PC-9 (cell line): ENCODE measurements around the gene SEL1L2. TPM values are rescaled to one million over a fixed set of nuclear protein-coding genes. Genes with fewer than 3 reads are reported as not detected.

ENCODE experiments used
- BruUV-seq: library from RNA; stranded (reverse); fragments of 400-500 nt; replicated peaks from 2 replicates; lab custom pipeline; 2021; lab: Mats Ljungman, UMichigan
- CTCF ChIA-PET: fragments of 300-600 bp; sonication (Branson Sonifier 250); formaldehyde crosslinking; loops from one replicate; lab custom pipeline; 2022; ENCODE audit warnings: antibody characterized with exemption; lab: Charles Lee
- POLR2A ChIA-PET: fragments of 300-600 bp; sonication (Branson Sonifier 250); formaldehyde crosslinking; loops from one replicate; lab custom pipeline; 2022; ENCODE audit warnings: antibody characterized with exemption; ENCODE audit not compliant: unreplicated experiment; lab: Charles Lee
- DNase-seq, 2 experiments: peaks; one replicate each; pipeline versions ENCODE4 v3.0.0 to v3.0.0-alpha.2; 2015 to 2022; ENCODE audit warnings: mixed read lengths in 1 of 2
- H2AFZ ChIP-seq: fragments of 200-600 bp; sonication (generic); 2 replicates; pipeline ENCODE4 v1.8.1; 2017; ENCODE audit warnings: antibody characterized with exemption
- H3F3A ChIP-seq: fragments of 200-600 bp; sonication (generic); 2 replicates; pipeline ENCODE4 v1.8.1; 2017; ENCODE audit warnings: antibody characterized with exemption, mild to moderate bottlenecking, low read depth; ENCODE audit not compliant: insufficient read depth
- H3K27ac ChIP-seq: fragments of 200-600 bp; sonication (generic); 2 replicates; pipeline ENCODE4 v1.6.1; 2016; ENCODE audit warnings: mixed run types
- H3K27me3 ChIP-seq: fragments of 200-600 bp; sonication (generic); 2 replicates; pipeline ENCODE4 v1.6.1; 2016; ENCODE audit warnings: low read depth, mixed run types; ENCODE audit not compliant: insufficient read depth
- H3K36me3 ChIP-seq: fragments of 200-600 bp; sonication (generic); 2 replicates; pipeline ENCODE4 v1.6.1; 2016; ENCODE audit warnings: low read depth, mixed run types
- H3K4me1 ChIP-seq: fragments of 200-600 bp; sonication (generic); replicated peaks from 2 replicates; pipeline ENCODE4 v1.6.1; 2016; ENCODE audit warnings: mixed run types; ENCODE audit not compliant: insufficient read depth
- H3K4me2 ChIP-seq: fragments of 200-600 bp; sonication (generic); 2 replicates; pipeline ENCODE4 v1.6.1; 2017; ENCODE audit warnings: mixed run types
- H3K4me3 ChIP-seq: fragments of 200-600 bp; sonication (generic); 2 replicates; pipeline ENCODE4 v1.6.1; 2016; ENCODE audit warnings: mixed run types
- H3K79me2 ChIP-seq: fragments of 200-600 bp; sonication (generic); 2 replicates; pipeline ENCODE4 v1.6.1; 2017; ENCODE audit warnings: low read depth, mixed run types
- H3K9me2 ChIP-seq: fragments of 200-600 bp; sonication (generic); 2 replicates; pipeline ENCODE4 v1.8.1; 2017; ENCODE audit warnings: mild to moderate bottlenecking; ENCODE audit not compliant: insufficient read depth
- H3K9me3 ChIP-seq: fragments of 200-600 bp; sonication (generic); 2 replicates; pipeline ENCODE4 v1.8.1; 2016; ENCODE audit warnings: low read depth; ENCODE audit not compliant: insufficient read depth
- H4K20me1 ChIP-seq: fragments of 200-600 bp; sonication (generic); 2 replicates; pipeline ENCODE4 v1.8.1; 2017; ENCODE audit not compliant: insufficient read depth
- EZH2 ChIP-seq: fragments of 200-600 bp; sonication (generic); IDR thresholded peaks from 2 replicates; pipeline ENCODE4 v1.8.0; 2017; ENCODE audit warnings: antibody characterized with exemption, low read depth
- intact Hi-C: fragments of 100-400 bp; cut with micrococcal nuclease; formaldehyde crosslinking; loops from one replicate; pipeline ENCODE4 v1.10.0; 2022; ENCODE audit not compliant: unreplicated experiment
- total RNA-seq: library from RNA; stranded (reverse); gene quantifications from 2 replicates; pipeline ENCODE4 v1.2.3, GENCODE V29; 2021
- TF ChIP-seq, protein P1 (sequence below): fragments of 200-600 bp; sonication (generic); conservative IDR thresholded peaks from 2 replicates; pipeline ENCODE4 v1.6.1; 2017; ENCODE audit warnings: mixed run types, antibody characterized with exemption, mild to moderate bottlenecking, moderate library complexity

Gene SEL1L2
- total RNA-seq, 1 experiment from 2014 or later = not detected

DNA sequence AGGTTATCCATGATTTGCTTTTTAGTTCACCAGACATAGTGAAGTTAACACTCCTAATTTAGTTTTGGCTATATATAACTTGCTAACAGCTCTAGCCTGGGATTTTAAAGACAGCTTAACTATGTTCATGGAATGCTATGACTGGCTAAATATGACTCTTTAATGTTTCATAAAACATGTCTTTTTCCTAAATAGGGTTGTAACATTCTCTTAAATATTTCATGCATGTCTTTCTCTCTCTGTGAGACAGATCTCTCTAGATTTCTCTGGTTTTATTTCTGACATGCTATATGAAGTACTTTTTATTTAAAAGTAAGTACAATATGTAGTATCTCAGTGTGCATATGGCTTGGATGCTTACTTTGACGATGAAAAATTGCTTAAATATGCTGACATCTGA lies 40.6 kb upstream of the SEL1L2 start:
- H2AFZ ChIP-seq = no peak overlapping the region
- H3K9me2 ChIP-seq = no peaks in the 10 kb centered on the region
- no peaks in the 10 kb centered on the region for H3F3A ChIP-seq
- H3K27ac ChIP-seq = no peak overlapping the region
- H3K36me3 ChIP-seq = no peaks in the 10 kb centered on the region
- no peaks in the 10 kb centered on the region for H3K4me1 ChIP-seq
- no peak overlapping the region for H3K4me2 ChIP-seq
- H3K9me3 ChIP-seq = no peaks in the 10 kb centered on the region
- H3K27me3 ChIP-seq = no peaks in the 10 kb centered on the region
- BruUV-seq = no TSS peak
- no peaks in the 10 kb centered on the region for H3K79me2 ChIP-seq
- intact Hi-C loops = no loop called here
- no peak overlapping the region for H3K4me3 ChIP-seq
- H4K20me1 ChIP-seq = no peaks in the 10 kb centered on the region
- POLR2A ChIA-PET = no interaction called here
- CTCF ChIA-PET = interaction anchor here (0.5 kb wide), 1 partner anchor 136 kb away, joined by 17 read pairs; no protein-coding TSS in a partner anchor
- no peak for DNase-seq
- TF ChIP-seq, protein P1, sequence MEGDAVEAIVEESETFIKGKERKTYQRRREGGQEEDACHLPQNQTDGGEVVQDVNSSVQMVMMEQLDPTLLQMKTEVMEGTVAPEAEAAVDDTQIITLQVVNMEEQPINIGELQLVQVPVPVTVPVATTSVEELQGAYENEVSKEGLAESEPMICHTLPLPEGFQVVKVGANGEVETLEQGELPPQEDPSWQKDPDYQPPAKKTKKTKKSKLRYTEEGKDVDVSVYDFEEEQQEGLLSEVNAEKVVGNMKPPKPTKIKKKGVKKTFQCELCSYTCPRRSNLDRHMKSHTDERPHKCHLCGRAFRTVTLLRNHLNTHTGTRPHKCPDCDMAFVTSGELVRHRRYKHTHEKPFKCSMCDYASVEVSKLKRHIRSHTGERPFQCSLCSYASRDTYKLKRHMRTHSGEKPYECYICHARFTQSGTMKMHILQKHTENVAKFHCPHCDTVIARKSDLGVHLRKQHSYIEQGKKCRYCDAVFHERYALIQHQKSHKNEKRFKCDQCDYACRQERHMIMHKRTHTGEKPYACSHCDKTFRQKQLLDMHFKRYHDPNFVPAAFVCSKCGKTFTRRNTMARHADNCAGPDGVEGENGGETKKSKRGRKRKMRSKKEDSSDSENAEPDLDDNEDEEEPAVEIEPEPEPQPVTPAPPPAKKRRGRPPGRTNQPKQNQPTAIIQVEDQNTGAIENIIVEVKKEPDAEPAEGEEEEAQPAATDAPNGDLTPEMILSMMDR = no peak
- TF ChIP-seq EZH2 = no peak

- no peaks in the 10 kb centered on the region for H3K36me3 ChIP-seq
- intact Hi-C loops = no loop called here
- no peaks in the 10 kb centered on the region for H3K4me1 ChIP-seq
- H3K4me2 ChIP-seq = no peak overlapping the region
- H3K9me2 ChIP-seq = no peaks in the 10 kb centered on the region
- TF ChIP-seq EZH2 = no peak
- TF ChIP-seq, protein P1 = no peak
- H3F3A ChIP-seq = no peaks in the 10 kb centered on the region
- DNase-seq = no peak
- H3K4me3 ChIP-seq = no peak overlapping the region
- POLR2A ChIA-PET = no interaction called here
- CTCF ChIA-PET = no interaction called here
- H4K20me1 ChIP-seq = no peaks in the 10 kb centered on the region
- no peaks in the 10 kb centered on the region for H3K9me3 ChIP-seq
- H2AFZ ChIP-seq = no peak overlapping the region
- BruUV-seq = no TSS peak
- H3K27ac ChIP-seq = no peak overlapping the region
- H3K27me3 ChIP-seq = no peaks in the 10 kb centered on the region
- no peaks in the 10 kb centered on the region for H3K79me2 ChIP-seq
Measured at GRCh38 chr20:14012671-14013070, 22.3 kb upstream of the SEL1L2 start.

GRCh38 chr20:14009208-14009607 lies 18.8 kb upstream of the SEL1L2 start:
- H3K79me2 ChIP-seq = no peaks in the 10 kb centered on the region
- BruUV-seq = no TSS peak
- DNase-seq = no peak
- intact Hi-C loops = no loop called here
- H3K4me2 ChIP-seq = no peak overlapping the region
- no peaks in the 10 kb centered on the region for H3K4me1 ChIP-seq
- ChIA-PET CTCF (no interaction called here), POLR2A (no interaction called here)
- H3K36me3 ChIP-seq = peaks cover 6% of the 10 kb centered on the region; the same call in 1 of the 2 replicates
- H3K27me3 ChIP-seq = no peaks in the 10 kb centered on the region
- H3K9me3 ChIP-seq = no peaks in the 10 kb centered on the region
- H2AFZ ChIP-seq = no peak overlapping the region
- no peak overlapping the region for H3K4me3 ChIP-seq
- no peak for TF ChIP-seq EZH2
- no peaks in the 10 kb centered on the region for H4K20me1 ChIP-seq
- no peak overlapping the region for H3K27ac ChIP-seq
- no peaks in the 10 kb centered on the region for H3F3A ChIP-seq
- H3K9me2 ChIP-seq = no peaks in the 10 kb centered on the region

DNA sequence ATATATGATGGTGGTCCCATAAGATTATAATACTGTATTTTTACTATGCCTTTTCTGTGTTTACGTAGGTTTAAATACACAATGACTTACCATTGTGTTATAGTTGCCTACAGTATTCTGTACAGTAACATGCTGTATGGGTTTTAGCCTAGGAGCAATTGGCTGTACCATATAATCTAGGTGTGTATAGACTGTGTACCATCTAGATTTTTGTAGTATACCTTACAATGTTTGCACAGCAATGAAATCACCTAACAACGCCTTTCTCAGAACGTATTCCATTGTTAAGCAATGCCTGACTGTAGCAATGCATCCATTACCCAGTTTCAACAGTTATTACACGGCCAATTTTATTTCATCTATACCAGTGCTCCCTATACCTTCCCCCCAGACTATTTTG lies 15.6 kb upstream of the SEL1L2 start:
- intact Hi-C loops = no loop called here
- CTCF ChIA-PET = no interaction called here

More for the DNA sequence above, 15.6 kb upstream of the SEL1L2 start:
- Histone ChIP-seq H3K9me3 (no peaks in the 10 kb centered on the region), H3K27me3 (no peaks in the 10 kb centered on the region), H4K20me1 (no peaks in the 10 kb centered on the region), H3K79me2 (no peaks in the 10 kb centered on the region), H3K4me3 (no peak overlapping the region), H3K27ac (no peak overlapping the region), H3K9me2 (no peaks in the 10 kb centered on the region), H3K36me3 (peaks cover 6% of the 10 kb centered on the region; the same call in 1 of the 2 replicates), H3K4me1 (no peaks in the 10 kb centered on the region), H3K4me2 (no peak overlapping the region), H3F3A (no peaks in the 10 kb centered on the region), H2AFZ (no peak overlapping the region)
- no peak for DNase-seq
- no TSS peak for BruUV-seq
- TF ChIP-seq, protein P1 = no peak
- no peak for TF ChIP-seq EZH2
- POLR2A ChIA-PET = no interaction called here
